Gastrocnemius medialis (tissue), 4 donors: Measurements from ENCODE around the gene ENC1.

Source experiments
- CTCF ChIP-seq, 5 experiments: fragments of 450-650 bp in 3 of 5; fragments of 200-600 bp in 2 of 5; sonication (generic) in 2 of 5; IDR thresholded peaks in 4 of 5; conservative IDR thresholded peaks in 1 of 5; 1 replicate in 4 of 5; 2 replicates in 1 of 5; pipeline ENCODE4 v1.5.1; 2016 to 2019; ENCODE audit warnings: antibody characterized with exemption in 5 of 5, mild to moderate bottlenecking in 3 of 5, moderate library complexity in 3 of 5
- POLR2A ChIP-seq, 2 donors: fragments of 450-650 bp; IDR thresholded peaks; one replicate each; pipeline ENCODE4 v1.6.1; 2017; ENCODE audit warnings: antibody characterized with exemption in 2 of 2, mild to moderate bottlenecking in 2 of 2, moderate library complexity in 2 of 2

GRCh38 chr5:74580729-74581109 is 59.8 kb downstream of the ENC1 start:
- no peak for TF ChIP-seq CTCF (IDR thresholded peaks at IDR 0.05 in 4 of 5, conservative IDR thresholded peaks at IDR 0.05 in 1 of 5)
- TF ChIP-seq POLR2A (IDR thresholded peaks at IDR 0.05): no peak
